HepG2 (cell line): ENCODE measurements around the gene MXRA8. TPM values are rescaled to one million over a fixed set of nuclear protein-coding genes. Genes with fewer than 3 reads are reported as not detected.
A peak's percentile ranks its signal among the peaks of the same experiment; 100 is the strongest.

ENCODE experiments used
- CCAR2 ChIP-seq: fragments of 200-400 bp; formaldehyde crosslinking; optimal IDR thresholded peaks from 2 replicates; pipeline ENCODE3; 2018; ENCODE audit warnings: low read depth, mild to moderate bottlenecking, low read length, moderate library complexity
- CENPT ChIP-seq: sonication (generic); formaldehyde crosslinking; IDR thresholded peaks from 2 replicates; pipeline ENCODE4 v1.8.0; 2022; ENCODE audit warnings: low read depth, mild to moderate bottlenecking, moderate library complexity, missing genetic modification reagents
- FOXA3 ChIP-seq: IDR thresholded peaks from 2 replicates; pipeline ENCODE4 v1.6.1; 2016; ENCODE audit warnings: missing genetic modification reagents, missing compliant biosample characterization
- KDM1A ChIP-seq: IDR thresholded peaks from 2 replicates; pipeline ENCODE4 v1.6.1; 2016; ENCODE audit warnings: missing compliant biosample characterization
- NR3C1 ChIP-seq: sonication (generic); formaldehyde crosslinking; IDR thresholded peaks from 2 replicates; pipeline ENCODE4 v1.4.0; 2020; ENCODE audit warnings: missing genetic modification reagents
- SMARCE1 ChIP-seq: fragments of 450-650 bp; IDR thresholded peaks from 2 replicates; pipeline ENCODE4 v1.6.1; 2017; ENCODE audit warnings: borderline replicate concordance
- SNAI1 ChIP-seq: sonication (generic); formaldehyde crosslinking; IDR thresholded peaks from 2 replicates; pipeline ENCODE4 v1.5.0; 2020; ENCODE audit warnings: mild to moderate bottlenecking, missing genetic modification reagents, borderline replicate concordance
- ZNF230 ChIP-seq: sonication (generic); formaldehyde crosslinking; IDR thresholded peaks from 2 replicates; pipeline ENCODE4 v1.4.0; 2020; ENCODE audit warnings: mild to moderate bottlenecking, missing genetic modification reagents
- ZNF251 ChIP-seq: sonication (generic); formaldehyde crosslinking; IDR thresholded peaks from 2 replicates; pipeline ENCODE4 v1.9.0; 2021; ENCODE audit warnings: mild to moderate bottlenecking, missing genetic modification reagents
- ZNF484 ChIP-seq: sonication (generic); formaldehyde crosslinking; IDR thresholded peaks from 2 replicates; pipeline ENCODE4 v1.5.1; 2020; ENCODE audit warnings: mild to moderate bottlenecking, low read depth, missing genetic modification reagents, borderline replicate concordance
- ZNF598 ChIP-seq: sonication (generic); formaldehyde crosslinking; IDR thresholded peaks from 2 replicates; pipeline ENCODE4 v1.5.1; 2020; ENCODE audit warnings: mild to moderate bottlenecking, missing genetic modification reagents, borderline replicate concordance
- ZNF615 ChIP-seq: sonication (generic); formaldehyde crosslinking; IDR thresholded peaks from 2 replicates; pipeline ENCODE4 v1.5.0; 2020; ENCODE audit warnings: mild to moderate bottlenecking, missing genetic modification reagents, borderline replicate concordance
- ZNF747 ChIP-seq: sonication (generic); formaldehyde crosslinking; IDR thresholded peaks from 2 replicates; pipeline ENCODE4 v1.8.1; 2023; ENCODE audit warnings: missing genetic modification reagents, mild to moderate bottlenecking, borderline replicate concordance
- ZNF850 ChIP-seq: sonication (generic); formaldehyde crosslinking; conservative IDR thresholded peaks from 2 replicates; pipeline ENCODE4 v1.9.0; 2021; ENCODE audit warnings: mild to moderate bottlenecking, missing genetic modification reagents
- polyA plus RNA-seq, 8 experiments: library from polyadenylated mRNA; depleted of rRNA in 3 of 8; stranded (reverse) in 7 of 8; unstranded in 1 of 8; fragments of >200 nt; fragmentation: Illumina TruSeq in 4 of 8; extraction: Trizol in 4 of 8; gene quantifications; 2 replicates each; pipeline versions ENCODE4 v1.2.1 to v1.2.3, GENCODE V29; 2011 to 2016; ENCODE audit warnings: low read depth in 4 of 8, missing spikeins in 1 of 8, mixed read lengths in 1 of 8; ENCODE audit not compliant: insufficient read depth in 1 of 8
- total RNA-seq, 5 experiments: library from RNA; depleted of rRNA; stranded (reverse); fragments of >200 nt; fragmentation: Illumina TruSeq; extraction: Trizol; gene quantifications; 2 replicates each; pipeline ENCODE4 v1.2.3, GENCODE V29; 2016; ENCODE audit warnings: low read depth in 1 of 5
- TF ChIP-seq, protein P1 (sequence below): sonication (generic); formaldehyde crosslinking; IDR thresholded peaks from 2 replicates; pipeline ENCODE4 v1.5.1; 2020; ENCODE audit warnings: missing genetic modification reagents, mild to moderate bottlenecking, borderline replicate concordance
- TF ChIP-seq, protein P2 (sequence below): sonication (generic); formaldehyde crosslinking; IDR thresholded peaks from 2 replicates; pipeline ENCODE4 v1.5.1; 2020; ENCODE audit warnings: missing genetic modification reagents, mild to moderate bottlenecking, borderline replicate concordance
- TF ChIP-seq, protein P3 (sequence below): sonication (generic); formaldehyde crosslinking; IDR thresholded peaks from 2 replicates; pipeline ENCODE4 v1.5.0; 2020; ENCODE audit warnings: mild to moderate bottlenecking, missing genetic modification reagents, borderline replicate concordance
- TF ChIP-seq, protein P4 (sequence below): sonication (generic); formaldehyde crosslinking; IDR thresholded peaks from 2 replicates; pipeline ENCODE4 v1.8.0; 2022; ENCODE audit warnings: missing genetic modification reagents, low read depth, mild to moderate bottlenecking, borderline replicate concordance
- TF ChIP-seq, protein P5 (sequence below): sonication (generic); formaldehyde crosslinking; IDR thresholded peaks from 2 replicates; pipeline ENCODE4 v1.8.0; 2022; ENCODE audit warnings: mild to moderate bottlenecking, missing genetic modification reagents, moderate library complexity

Gene MXRA8
- total and polyA plus RNA-seq, 2 of the 13 experiments (the other 11 are each of a cell fraction or from before 2014, with no cell fraction given): 19.8 to 44.8 TPM

DNA sequence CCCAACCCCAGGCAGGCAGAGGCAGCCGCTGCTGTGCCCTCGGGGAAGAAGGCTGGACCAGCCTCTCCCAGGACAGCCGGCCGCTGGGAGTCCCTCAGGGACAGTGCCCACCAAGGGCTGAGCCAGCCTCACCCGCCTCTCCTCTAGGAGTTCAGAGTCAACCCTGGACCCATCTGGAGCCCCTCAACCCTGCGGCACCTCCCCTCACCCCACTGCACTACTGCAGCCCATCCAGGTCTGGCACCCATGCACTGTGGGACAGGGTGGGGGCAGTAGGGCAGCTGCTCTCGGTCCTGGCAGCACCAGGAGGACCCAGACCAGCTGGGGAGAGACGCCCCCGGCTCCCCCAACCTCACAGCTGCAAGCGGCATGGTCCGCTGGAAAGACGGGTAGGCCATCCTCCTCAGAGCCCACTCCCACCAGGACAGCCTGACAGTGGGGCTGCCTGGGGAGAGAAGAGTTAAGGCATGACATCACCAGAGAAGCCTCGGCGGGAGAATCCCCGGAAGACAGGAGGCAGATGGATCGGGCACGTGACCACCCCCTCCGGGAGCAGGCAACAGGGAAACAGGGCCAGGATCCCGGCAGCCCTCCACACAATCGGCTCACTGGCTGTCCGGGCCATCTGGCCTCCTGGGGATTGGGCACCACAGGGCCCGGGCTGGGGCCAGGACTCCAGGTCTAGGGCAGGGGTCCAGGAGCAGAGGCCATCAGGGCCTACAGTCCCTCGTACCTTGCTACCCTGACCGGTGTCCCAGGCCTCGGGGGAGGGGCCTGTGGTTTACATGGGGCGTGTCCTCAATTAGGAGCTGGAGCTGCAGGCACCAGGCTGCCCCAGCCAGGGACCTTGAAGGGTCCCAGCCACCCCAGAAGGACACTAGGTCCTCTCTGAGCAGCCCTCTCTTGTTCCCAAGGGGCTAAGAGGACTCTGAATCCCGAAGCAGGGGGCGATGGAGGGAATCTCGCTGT, 53.7 kb downstream of the MXRA8 start (continued):
- TF ChIP-seq ZNF850 (CRISPR knock-in tag) (no peak), SNAI1 (CRISPR knock-in tag) (no peak), SMARCE1 (no peak), KDM1A (no peak), ZNF747 (CRISPR knock-in tag) (no peak), CCAR2 (peak; percentile 14), NR3C1 (CRISPR knock-in tag) (no peak), ZNF484 (CRISPR knock-in tag) (no peak), ZNF230 (CRISPR knock-in tag) (no peak), FOXA3 (CRISPR knock-in tag) (0 out of 2 replicates have a peak, but pooled peaks have one; percentile 5), ZNF251 (CRISPR knock-in tag) (no peak), ZNF615 (no peak), ZNF598 (CRISPR knock-in tag) (no peak), CENPT (no peak)
- TF ChIP-seq, protein P1, sequence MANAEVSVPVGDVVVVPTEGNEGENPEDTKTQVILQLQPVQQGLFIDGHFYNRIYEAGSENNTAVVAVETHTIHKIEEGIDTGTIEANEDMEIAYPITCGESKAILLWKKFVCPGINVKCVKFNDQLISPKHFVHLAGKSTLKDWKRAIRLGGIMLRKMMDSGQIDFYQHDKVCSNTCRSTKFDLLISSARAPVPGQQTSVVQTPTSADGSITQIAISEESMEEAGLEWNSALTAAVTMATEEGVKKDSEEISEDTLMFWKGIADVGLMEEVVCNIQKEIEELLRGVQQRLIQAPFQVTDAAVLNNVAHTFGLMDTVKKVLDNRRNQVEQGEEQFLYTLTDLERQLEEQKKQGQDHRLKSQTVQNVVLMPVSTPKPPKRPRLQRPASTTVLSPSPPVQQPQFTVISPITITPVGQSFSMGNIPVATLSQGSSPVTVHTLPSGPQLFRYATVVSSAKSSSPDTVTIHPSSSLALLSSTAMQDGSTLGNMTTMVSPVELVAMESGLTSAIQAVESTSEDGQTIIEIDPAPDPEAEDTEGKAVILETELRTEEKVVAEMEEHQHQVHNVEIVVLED (CRISPR knock-in tag): no peak
- TF ChIP-seq, protein P2, sequence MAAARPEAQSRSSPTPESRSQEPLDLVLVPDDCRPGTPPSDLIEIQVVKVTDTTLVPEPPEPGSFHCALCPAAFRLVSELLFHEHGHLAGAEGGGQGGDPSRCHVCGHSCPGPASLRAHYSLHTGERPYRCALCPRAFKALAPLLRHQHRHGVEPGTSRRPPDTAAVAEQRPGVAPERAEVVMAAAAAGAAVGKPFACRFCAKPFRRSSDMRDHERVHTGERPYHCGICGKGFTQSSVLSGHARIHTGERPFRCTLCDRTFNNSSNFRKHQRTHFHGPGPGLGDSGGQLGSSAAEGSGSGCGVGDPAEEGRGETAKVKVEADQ: no peak
- TF ChIP-seq, protein P3, sequence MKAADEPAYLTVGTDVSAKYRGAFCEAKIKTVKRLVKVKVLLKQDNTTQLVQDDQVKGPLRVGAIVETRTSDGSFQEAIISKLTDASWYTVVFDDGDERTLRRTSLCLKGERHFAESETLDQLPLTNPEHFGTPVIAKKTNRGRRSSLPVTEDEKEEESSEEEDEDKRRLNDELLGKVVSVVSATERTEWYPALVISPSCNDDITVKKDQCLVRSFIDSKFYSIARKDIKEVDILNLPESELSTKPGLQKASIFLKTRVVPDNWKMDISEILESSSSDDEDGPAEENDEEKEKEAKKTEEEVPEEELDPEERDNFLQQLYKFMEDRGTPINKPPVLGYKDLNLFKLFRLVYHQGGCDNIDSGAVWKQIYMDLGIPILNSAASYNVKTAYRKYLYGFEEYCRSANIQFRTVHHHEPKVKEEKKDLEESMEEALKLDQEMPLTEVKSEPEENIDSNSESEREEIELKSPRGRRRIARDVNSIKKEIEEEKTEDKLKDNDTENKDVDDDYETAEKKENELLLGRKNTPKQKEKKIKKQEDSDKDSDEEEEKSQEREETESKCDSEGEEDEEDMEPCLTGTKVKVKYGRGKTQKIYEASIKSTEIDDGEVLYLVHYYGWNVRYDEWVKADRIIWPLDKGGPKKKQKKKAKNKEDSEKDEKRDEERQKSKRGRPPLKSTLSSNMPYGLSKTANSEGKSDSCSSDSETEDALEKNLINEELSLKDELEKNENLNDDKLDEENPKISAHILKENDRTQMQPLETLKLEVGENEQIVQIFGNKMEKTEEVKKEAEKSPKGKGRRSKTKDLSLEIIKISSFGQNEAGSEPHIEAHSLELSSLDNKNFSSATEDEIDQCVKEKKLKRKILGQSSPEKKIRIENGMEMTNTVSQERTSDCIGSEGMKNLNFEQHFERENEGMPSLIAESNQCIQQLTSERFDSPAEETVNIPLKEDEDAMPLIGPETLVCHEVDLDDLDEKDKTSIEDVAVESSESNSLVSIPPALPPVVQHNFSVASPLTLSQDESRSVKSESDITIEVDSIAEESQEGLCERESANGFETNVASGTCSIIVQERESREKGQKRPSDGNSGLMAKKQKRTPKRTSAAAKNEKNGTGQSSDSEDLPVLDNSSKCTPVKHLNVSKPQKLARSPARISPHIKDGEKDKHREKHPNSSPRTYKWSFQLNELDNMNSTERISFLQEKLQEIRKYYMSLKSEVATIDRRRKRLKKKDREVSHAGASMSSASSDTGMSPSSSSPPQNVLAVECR (CRISPR knock-in tag): no peak; the same call in 1 of the 2 replicates
- TF ChIP-seq, protein P4, sequence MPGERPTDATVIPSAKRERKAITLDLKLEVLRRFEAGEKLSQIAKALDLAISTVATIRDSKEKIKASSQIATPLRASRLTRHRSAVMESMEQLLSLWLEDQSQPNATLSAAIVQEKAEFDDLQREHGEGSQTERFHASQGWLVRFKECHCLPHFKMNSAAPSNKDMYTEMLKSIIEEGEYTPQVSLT: no peak
- TF ChIP-seq, protein P5, sequence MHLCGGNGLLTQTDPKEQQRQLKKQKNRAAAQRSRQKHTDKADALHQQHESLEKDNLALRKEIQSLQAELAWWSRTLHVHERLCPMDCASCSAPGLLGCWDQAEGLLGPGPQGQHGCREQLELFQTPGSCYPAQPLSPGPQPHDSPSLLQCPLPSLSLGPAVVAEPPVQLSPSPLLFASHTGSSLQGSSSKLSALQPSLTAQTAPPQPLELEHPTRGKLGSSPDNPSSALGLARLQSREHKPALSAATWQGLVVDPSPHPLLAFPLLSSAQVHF (CRISPR knock-in tag): no peak
